Fibroblast of peridontal ligament (primary cell): Measurements from ENCODE around the gene MYH10.
"Not testable (repeated sequence)": the region's sequence is repeated elsewhere in the genome, so short reads cannot be mapped to it uniquely, and the experiment has no call there.

ENCODE experiments used
- DNase-seq: peaks from one replicate; pipeline ENCODE4 v3.0.0-alpha.2; 2010; ENCODE audit errors: extremely low read depth

The MYH10 gene

GRCh38 chr17:8630227-8630801 lies at the start of gene MYH10:
MYH10 (minus strand) TSS chr17:8630725; CDS start chr17:8623246, 7,479 bp downstream.
- DNase-seq, result no peak

GRCh38 chr17:8679126-8679525 lies 48.6 kb upstream of the MYH10 start:
- no peak for DNase-seq

DNA sequence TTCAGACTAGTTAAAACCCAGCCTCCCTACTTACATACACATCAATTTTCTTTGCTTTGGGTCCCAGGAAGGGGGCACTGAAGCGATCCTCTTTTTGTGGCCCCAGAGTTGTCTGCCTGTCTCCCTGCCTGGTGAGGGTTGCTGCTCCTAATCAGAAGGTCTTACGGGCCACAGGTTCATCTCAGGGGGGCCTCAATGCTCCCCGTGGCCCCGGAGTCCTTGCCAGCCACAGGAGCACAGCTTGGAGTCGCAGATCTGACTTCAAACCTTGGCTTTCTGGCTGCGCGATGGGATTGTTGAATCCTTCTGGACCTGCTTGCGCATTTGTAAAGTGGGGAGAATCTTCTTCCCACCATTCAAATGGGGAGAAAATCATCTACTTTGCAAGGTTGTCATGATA lies 44.8 kb upstream of the MYH10 start:
- no peak for DNase-seq

- no peak for DNase-seq
Measured at GRCh38 chr17:8674344-8675305, 44.1 kb upstream of the MYH10 start.

DNA sequence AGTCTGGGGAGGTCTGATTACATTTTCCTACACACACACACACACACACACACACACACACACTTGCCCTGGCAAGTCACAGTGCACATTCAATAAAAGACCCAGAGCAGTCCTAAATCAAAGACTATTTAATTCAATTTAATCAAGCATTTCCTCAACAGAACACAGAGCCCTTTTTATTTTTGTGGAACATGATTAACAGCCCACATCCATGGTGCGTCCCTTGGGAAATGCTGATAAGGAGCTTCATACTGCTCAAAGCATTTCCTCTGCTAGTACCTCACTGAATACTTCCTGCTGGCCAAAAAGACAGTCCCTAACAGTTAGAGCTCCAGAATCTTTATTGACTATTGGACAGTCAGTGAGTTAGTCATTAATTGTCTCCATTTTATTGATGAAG lies 43.1 kb upstream of the MYH10 start:
- no peak for DNase-seq

DNA sequence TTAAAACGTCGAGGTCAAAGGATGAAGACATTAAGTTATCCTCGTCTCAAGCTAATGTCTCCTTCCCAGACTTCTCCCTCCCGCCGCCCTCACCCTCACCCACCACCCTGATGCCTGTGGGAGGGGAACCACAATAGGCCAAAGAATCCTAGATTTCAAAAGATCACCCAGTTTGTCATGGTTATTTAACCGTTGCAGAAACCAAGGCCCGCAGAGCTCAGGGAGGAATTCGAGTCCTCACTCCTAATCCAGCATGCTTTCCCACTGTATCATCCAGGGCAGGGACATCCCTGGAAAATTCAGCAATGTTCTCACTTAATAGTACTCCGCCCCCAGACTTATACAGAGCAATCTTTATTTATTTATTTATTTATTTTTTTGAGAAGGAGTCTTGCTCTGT lies 41.8 kb upstream of the MYH10 start:
- no peak for DNase-seq

DNA sequence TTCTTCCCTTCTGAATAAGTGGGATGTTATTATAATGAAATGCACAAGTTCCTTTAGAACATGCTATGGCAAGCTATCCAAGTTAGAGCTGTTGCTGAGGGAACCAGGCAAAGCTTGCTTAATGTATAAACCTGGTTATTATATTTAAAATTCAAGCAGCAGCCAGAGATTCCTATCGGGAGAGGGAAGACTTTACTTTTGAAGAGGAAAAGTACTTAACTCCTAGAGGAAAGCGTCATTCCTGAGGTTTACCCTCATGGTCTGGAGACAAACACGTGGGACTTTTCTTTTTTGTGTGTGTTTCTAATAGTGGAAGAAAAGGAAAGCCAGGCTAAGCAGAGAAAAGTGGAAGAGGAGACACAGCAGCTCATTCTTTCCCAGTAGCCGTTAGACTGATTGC lies 39.9 kb upstream of the MYH10 start:
- DNase-seq, result no peak

- no peak for DNase-seq
Measured at GRCh38 chr17:8668176-8668740, 37.7 kb upstream of the MYH10 start.

GRCh38 chr17:8667421-8667820 lies 36.9 kb upstream of the MYH10 start:
- no peak for DNase-seq

GRCh38 chr17:8665684-8666083 lies 35.2 kb upstream of the MYH10 start:
- no peak for DNase-seq

GRCh38 chr17:8664456-8665126 lies 34.1 kb upstream of the MYH10 start:
- DNase-seq, result no peak

GRCh38 chr17:8662973-8663372 lies 32.4 kb upstream of the MYH10 start:
- DNase-seq, result no peak

DNA sequence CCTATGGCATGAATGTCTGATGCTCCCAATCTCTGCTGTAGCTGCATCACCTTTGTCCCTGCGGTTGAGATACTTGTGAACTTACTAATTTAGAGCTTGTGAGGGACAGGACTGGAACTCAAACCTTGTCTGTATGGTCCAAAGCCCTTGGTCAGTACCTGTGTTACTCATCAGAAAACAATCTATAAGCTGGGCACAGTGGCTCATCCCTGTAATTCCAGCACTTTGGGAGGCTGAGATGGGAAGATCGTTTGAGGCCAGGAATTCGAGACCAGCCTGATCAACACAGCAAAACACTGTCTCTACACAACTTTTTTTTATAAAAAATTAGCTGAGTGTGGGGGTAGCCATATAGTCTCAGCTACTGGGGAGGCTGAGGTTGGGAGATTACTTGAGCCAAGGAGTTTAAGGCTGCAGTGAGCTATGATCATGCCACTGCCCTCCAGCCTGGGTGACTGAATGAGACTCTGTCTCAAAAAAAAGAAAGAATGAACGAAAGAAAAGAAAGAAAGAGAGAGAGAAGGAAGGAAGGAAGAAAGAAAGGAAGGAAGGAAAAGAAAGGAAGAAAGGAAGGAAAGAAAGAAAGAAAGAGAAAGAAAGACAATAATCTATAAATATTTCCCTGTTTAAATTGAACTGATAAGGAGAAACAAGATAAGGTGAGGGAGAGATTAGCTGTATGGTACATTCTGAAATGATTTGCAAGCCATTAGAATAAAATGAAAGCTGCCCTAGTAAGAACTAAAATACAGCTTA lies 31.7 kb upstream of the MYH10 start:
- DNase-seq, result no peak

GRCh38 chr17:8660709-8661108 lies 30.2 kb upstream of the MYH10 start:
- DNase-seq, result not testable (repeated sequence)

DNA sequence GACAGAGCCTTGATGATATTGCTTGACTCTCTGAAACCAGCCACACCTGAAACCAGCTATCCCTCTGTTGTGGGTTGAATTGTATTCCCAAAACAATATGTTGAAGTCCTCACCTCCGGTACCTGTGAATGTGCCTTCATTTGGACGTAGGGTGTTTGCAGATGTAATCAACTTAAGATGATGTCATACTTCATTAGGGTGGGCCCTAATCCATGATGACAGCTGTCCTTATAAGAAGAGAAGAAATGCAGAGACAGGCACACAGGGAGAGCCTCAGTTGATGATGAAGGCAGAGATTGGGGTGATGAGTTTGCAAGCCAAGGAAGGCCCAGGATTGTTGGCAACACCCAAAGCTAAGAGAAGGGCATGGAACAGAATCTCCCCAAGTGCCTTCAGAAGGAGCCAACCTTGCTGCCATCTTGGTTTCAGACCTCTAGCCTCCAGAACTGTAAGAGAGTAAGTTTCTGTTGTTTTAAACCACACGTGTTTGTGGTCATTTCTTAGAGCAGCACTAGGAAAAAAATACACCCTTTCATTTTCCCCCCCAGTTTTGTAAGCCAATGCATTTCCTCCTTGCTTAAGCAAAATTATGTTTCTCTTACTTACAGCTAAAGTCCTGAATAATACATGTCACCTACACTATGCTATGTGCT lies 29.4 kb upstream of the MYH10 start:
- DNase-seq, result no peak

DNA sequence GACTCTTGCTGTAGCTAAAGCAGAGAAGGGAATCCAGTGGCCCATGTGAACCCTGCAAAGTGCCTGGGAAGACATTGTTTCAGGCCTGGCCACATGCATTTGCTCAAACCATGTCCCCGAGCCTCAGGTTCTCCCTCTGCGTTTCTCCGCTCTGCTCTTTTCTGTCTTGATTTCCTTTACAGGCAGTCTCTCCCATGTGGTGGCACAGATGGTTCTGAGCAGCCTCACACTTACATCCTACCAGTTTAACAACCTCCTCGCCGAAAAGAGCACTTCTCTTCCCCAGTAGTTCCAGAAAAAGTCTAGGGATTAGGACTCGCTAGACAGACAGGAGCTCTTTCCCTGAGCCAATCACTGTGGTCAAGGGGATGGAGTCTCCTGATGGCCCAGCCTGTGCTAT lies 28.3 kb upstream of the MYH10 start:
- no peak for DNase-seq

DNA sequence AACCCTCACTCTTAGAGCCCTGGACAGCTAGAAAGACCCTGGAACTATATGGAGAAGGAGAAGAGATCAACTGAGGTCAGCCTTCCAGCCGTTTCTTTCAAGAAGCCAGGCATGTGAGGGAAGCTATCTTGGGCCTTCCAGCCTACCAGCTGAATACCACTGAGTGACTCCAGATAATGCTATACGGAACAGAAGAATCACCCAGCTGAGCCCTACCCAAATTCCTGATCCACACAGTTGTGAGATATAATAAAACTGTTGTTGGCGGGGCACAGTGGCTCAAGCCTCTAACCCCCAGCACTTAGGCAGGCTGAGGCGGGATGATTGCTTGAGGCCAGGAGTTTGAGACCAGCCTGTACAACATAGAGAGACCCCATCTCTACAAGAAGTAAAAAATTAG lies 26.2 kb upstream of the MYH10 start:
- no peak for DNase-seq

DNA sequence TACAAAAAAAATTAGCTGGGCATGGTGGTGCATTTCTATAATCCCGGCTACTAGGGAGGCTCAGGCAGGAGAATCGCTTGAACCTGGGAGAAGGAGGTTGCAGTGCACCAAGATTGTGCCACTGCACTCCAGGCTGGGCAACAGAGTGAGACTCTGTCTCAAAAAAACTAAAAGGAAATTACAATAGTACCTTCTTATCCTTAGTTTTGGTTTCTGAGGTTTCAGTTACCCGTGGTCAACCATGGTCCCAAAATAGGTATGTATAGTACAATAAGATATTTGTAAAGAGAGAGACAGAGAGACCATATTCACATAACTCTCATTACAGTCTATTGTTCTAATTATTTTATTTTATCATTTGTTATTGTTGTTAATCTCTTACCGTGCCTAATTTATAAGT lies 24.3 kb upstream of the MYH10 start:
- DNase-seq, result no peak

- no peak for DNase-seq
Measured at GRCh38 chr17:8651013-8651412, 20.5 kb upstream of the MYH10 start.

DNA sequence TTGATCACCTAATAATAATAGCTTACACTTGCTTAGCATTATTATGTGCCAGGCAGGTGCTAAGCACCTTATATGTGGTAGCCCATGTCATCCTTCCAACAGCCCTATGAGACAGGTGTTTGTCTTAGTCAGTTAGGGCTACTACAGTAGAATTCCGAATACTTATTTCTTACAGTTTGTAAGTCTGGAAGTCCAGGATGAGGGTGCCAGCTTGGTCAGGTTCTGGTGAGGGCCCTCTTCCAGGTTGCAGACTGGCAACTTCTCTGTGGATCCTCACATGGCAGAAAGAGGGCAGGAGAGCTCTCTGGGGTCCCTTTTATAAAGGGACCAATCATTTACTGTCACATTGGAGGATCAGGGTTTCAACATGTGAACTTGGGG lies 19.6 kb upstream of the MYH10 start:
- DNase-seq, result no peak
